MCF 10A (cell line): ENCODE measurements around the gene CACNA2D4. TPM values are rescaled to one million over a fixed set of nuclear protein-coding genes. Genes with fewer than 3 reads are reported as not detected.

ENCODE experiments used
- BruUV-seq: library from RNA; stranded (reverse); fragments of 400-500 nt; replicated peaks from 2 replicates; lab custom pipeline; 2021; lab: Mats Ljungman, UMichigan
- CTCF ChIA-PET: fragments of 300-600 bp; sonication (Branson Sonifier 250); formaldehyde crosslinking; extraction: SDS; loops from one replicate; lab custom pipeline; 2021; ENCODE audit warnings: antibody characterized with exemption, inconsistent platforms; lab: Yijun Ruan, JAX
- POLR2A ChIA-PET: fragments of 300-600, 350-650 bp; sonication (Branson Sonifier 250); formaldehyde crosslinking; extraction: SDS; loops from one replicate; lab custom pipeline; 2020; ENCODE audit warnings: antibody characterized with exemption, inconsistent platforms; lab: Yijun Ruan, JAX
- DNase-seq: peaks from one replicate; pipeline ENCODE4 v3.0.0-alpha.2; 2018; ENCODE audit not compliant: unreplicated experiment
- H3K27ac Mint-ChIP-seq: one replicate; pipeline ENCODE4 v1.8.0; 2022; ENCODE audit warnings: mild to moderate bottlenecking, low read depth, mixed read lengths; ENCODE audit not compliant: unreplicated experiment
- H3K27me3 Mint-ChIP-seq: one replicate; pipeline ENCODE4 v1.8.0; 2022; ENCODE audit warnings: mixed read lengths; ENCODE audit not compliant: insufficient read depth, unreplicated experiment
- H3K36me3 Mint-ChIP-seq: one replicate; pipeline ENCODE4 v1.8.0; 2022; ENCODE audit warnings: mild to moderate bottlenecking, moderate library complexity, mixed read lengths; ENCODE audit not compliant: insufficient read depth, unreplicated experiment
- H3K4me1 Mint-ChIP-seq: one replicate; pipeline ENCODE4 v1.8.0; 2022; ENCODE audit warnings: mixed read lengths; ENCODE audit not compliant: insufficient read depth, unreplicated experiment
- H3K4me3 Mint-ChIP-seq: one replicate; pipeline ENCODE4 v1.8.0; 2022; ENCODE audit warnings: mild to moderate bottlenecking, moderate library complexity, mixed read lengths; ENCODE audit not compliant: unreplicated experiment
- H3K9me3 Mint-ChIP-seq: one replicate; pipeline ENCODE4 v1.8.0; 2022; ENCODE audit warnings: mixed read lengths; ENCODE audit not compliant: unreplicated experiment
- intact Hi-C: fragments of 100-400 bp; cut with micrococcal nuclease; formaldehyde crosslinking; loops from 2 replicates; pipeline ENCODE4 v1.14.1; 2022
- total RNA-seq: library from RNA; stranded (reverse); gene quantifications from 2 replicates; pipeline ENCODE4 v1.2.3, GENCODE V29; 2022
- TF ChIP-seq, protein P1 (sequence below): fragments of 200-600 bp; IDR thresholded peaks from one replicate; pipeline ENCODE4 v1.8.0; 2022; ENCODE audit warnings: antibody characterized with exemption, mild to moderate bottlenecking; ENCODE audit not compliant: unreplicated experiment

Gene CACNA2D4
- total RNA-seq, 1 experiment from 2014 or later: not detected

DNA sequence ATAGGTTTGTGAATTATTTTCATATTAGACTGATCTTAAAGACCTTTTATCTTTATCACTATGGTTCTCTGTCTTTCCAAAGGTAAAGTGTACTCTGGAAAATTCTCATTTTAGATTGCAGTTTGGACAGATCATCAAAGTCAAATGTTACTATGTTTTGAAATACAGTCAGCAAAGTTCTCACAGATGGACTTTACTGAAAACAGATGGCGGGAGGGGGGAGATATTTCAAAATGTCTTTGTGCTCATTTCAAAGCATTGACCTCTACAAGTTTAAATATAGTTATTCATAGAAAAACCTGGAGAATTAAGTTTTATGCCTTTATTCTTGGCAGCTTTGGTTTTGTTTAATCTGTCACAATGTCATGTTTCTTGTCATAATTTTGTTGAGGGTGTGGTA is 149.8 kb downstream of the CACNA2D4 start:
- intact Hi-C loops: no loop called here
- peaks cover 15% of the 10 kb centered on the region for H3K36me3 Mint-ChIP-seq
- ChIA-PET CTCF (interaction anchor here (0.6 to 2.9 kb wide), 2 partner anchors 22 to 115 kb away, joined by 5 to 13 read pairs; no protein-coding TSS in a partner anchor), POLR2A (interaction anchor here (0.6 to 1.3 kb wide), 3 partner anchors 8 to 553 kb away, joined by 3 to 6 read pairs (median 3); no protein-coding TSS in a partner anchor)
- peaks cover 15% of the 10 kb centered on the region for H3K4me1 Mint-ChIP-seq
- no peaks in the 10 kb centered on the region for H3K9me3 Mint-ChIP-seq
- no peaks in the 10 kb centered on the region for H3K27me3 Mint-ChIP-seq
- H3K4me3 Mint-ChIP-seq: no peak overlapping the region
- no peak overlapping the region for H3K27ac Mint-ChIP-seq
- TF ChIP-seq, protein P1, sequence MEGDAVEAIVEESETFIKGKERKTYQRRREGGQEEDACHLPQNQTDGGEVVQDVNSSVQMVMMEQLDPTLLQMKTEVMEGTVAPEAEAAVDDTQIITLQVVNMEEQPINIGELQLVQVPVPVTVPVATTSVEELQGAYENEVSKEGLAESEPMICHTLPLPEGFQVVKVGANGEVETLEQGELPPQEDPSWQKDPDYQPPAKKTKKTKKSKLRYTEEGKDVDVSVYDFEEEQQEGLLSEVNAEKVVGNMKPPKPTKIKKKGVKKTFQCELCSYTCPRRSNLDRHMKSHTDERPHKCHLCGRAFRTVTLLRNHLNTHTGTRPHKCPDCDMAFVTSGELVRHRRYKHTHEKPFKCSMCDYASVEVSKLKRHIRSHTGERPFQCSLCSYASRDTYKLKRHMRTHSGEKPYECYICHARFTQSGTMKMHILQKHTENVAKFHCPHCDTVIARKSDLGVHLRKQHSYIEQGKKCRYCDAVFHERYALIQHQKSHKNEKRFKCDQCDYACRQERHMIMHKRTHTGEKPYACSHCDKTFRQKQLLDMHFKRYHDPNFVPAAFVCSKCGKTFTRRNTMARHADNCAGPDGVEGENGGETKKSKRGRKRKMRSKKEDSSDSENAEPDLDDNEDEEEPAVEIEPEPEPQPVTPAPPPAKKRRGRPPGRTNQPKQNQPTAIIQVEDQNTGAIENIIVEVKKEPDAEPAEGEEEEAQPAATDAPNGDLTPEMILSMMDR: no peak
- DNase-seq: no peak
- no TSS peak for BruUV-seq

- ChIA-PET POLR2A (interaction anchor here (0.7 to 1.3 kb wide), 4 partner anchors 9 to 77 kb away, joined by 3 to 6 read pairs (median 4); partner anchors contain the start of gene ADIPOR2), CTCF (interaction anchor here (0.6 to 2.9 kb wide), 4 partner anchors 23 to 250 kb away, joined by 3 to 13 read pairs (median 6); no protein-coding TSS in a partner anchor)
- Mint-ChIP-seq H3K4me3 (no peak overlapping the region), H3K36me3 (peaks cover 8% of the 10 kb centered on the region), H3K27me3 (no peaks in the 10 kb centered on the region), H3K27ac (peak overlapping the region; percentile 23), H3K4me1 (peaks cover 13% of the 10 kb centered on the region), H3K9me3 (no peaks in the 10 kb centered on the region)
- intact Hi-C loops: no loop called here
- no peak for DNase-seq
- TF ChIP-seq, protein P1: no peak
- no TSS peak for BruUV-seq
These were observed 150.9 kb downstream of the CACNA2D4 start for GRCh38 chr12:1767407-1768090.

DNA sequence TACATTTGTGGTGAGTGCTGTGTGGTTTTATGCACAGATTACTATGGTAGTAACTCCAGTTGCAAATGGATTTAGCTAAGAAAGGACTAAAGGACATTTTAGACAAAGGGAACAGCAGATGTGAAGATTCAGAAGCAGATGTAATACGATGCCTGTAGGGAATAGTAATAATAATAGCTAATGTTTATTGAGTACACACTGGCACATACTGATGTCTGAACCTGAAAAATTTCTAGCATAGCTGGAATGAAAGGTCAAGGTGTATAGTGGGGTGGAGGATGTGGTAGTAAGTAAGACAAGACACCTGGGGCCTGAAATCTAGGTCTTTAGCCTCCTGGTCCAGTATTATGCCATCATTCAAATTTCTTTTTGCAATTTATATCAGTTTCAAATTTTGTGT is 152.3 kb downstream of the CACNA2D4 start:
- no peaks in the 10 kb centered on the region for H3K27me3 Mint-ChIP-seq
- no peak overlapping the region for H3K27ac Mint-ChIP-seq
- TF ChIP-seq, protein P1: no peak
- H3K36me3 Mint-ChIP-seq: peaks cover 6% of the 10 kb centered on the region
- H3K9me3 Mint-ChIP-seq: no peaks in the 10 kb centered on the region
- ChIA-PET POLR2A (interaction anchor here (0.8 to 1.6 kb wide), 2 partner anchors 25 to 75 kb away, joined by 3 to 5 read pairs; partner anchors contain the start of gene ADIPOR2), CTCF (interaction anchor here (0.6 to 2.9 kb wide), 5 partner anchors 10 to 131 kb away, joined by 3 to 13 read pairs (median 3); partner anchors contain the start of gene ADIPOR2)
- no peak for DNase-seq
- peaks cover 20% of the 10 kb centered on the region for H3K4me1 Mint-ChIP-seq
- intact Hi-C loops: no loop called here
- BruUV-seq: no TSS peak
- no peak overlapping the region for H3K4me3 Mint-ChIP-seq

DNA sequence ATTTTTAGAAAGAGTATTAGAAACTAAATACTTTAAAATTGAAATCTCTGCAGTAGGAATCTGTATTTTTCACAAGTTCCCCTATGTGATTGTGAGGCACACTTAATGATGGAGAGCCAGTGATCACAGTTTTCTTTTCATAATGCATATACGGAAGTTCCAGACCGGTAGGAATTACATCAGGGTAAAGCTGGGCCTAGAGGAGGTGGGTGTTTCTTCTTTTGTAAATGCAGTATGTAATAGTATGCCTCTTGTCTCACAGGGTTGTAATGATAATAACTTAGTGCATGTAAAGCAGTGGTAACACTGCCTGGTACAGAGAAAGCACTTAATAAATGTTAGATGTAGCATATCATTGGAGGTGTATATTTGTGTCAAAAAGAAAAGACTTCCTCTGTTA is 155.3 kb downstream of the CACNA2D4 start:
- ChIA-PET POLR2A (no interaction called here), CTCF (interaction anchor here (1.3 kb wide), 1 partner anchor 17 kb away, joined by 5 read pairs; no protein-coding TSS in a partner anchor)
- Mint-ChIP-seq H3K27me3 (no peaks in the 10 kb centered on the region), H3K27ac (peak overlapping the region; percentile 77), H3K4me3 (no peak overlapping the region), H3K9me3 (no peaks in the 10 kb centered on the region), H3K4me1 (peaks cover 23% of the 10 kb centered on the region), H3K36me3 (peaks cover 11% of the 10 kb centered on the region)
- intact Hi-C loops: no loop called here
- BruUV-seq: no TSS peak
- no peak for DNase-seq
- TF ChIP-seq, protein P1: no peak
